HG03196 (cell line): Measurements from ENCODE around the gene PRADC1.
"Not testable (repeated sequence)": the region's sequence is repeated elsewhere in the genome, so short reads cannot be mapped to it uniquely, and the experiment has no call there.

Experiments used
- ATAC-seq: cut with Tn5 transposase; IDR thresholded peaks from one replicate; pipeline ENCODE4 v1.9.1; 2021; ENCODE audit not compliant: unreplicated experiment

Gene PRADC1

DNA sequence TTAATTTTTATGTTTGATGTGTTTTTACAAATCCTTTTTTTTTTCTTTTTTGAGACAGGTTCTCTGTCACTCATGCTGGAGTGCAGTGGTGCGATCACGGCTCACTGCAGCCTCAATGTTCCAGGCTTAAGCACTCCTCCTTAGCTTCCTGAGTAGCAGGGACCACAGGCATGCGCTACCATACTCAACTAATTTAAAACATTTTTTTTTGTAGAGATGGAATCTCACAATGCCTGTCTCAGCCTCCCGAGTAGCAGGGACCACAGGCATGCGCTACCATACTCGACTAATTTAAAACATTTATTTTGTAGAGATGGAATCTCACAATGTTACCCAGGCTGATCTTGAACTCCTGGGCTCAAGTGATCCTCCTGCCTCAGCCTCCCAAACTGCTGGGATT, 27.4 kb downstream of the PRADC1 start:
- ATAC-seq = no peak

- no peak for ATAC-seq
Measured at GRCh38 chr2:73203055-73203681, 29.9 kb downstream of the PRADC1 start.

DNA sequence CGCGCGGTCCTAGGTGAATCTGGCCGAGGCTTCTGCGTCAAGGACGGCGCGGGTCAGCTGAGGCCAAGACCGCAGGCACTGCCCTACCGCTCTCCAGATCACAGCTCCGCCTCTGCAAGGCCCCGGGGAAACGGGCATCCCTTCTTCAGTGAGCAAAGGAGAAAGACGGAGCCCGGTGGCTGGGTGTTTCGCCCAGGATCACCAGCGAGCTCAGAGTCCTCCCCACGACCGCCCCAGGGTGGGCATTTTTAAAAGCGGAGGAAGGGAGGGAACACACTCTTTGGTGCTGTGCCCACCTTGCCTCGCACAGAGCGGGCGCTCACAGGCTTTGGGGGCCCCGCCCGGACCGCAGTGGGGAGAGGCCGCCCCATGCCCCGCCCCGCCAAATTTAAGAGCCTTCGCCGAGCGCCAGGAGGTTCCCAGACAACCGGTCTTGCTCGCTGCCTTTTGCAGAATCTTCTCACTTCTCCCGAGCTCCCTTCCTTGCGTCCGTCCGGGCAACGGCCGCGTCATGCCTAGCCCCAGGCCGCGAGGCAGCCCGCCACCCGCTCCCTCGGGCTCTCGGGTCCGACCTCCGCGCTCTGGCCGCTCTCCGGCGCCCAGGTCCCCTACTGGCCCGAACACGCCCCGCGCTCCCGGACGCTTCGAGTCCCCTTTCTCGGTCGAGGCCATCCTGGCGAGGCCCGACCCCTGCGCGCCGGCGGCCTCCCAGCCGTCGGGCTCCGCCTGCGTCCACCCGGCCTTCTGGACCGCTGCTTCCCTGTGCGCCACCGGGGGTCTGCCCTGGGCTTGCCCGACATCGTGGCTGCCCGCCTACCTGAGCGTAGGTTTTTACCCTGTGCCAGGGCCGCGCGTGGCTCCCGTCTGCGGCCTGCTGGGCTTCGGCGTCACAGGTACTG, 30.6 kb downstream of the PRADC1 start, which contains the start of gene NOTO:
Gene NOTO, plus strand, starts transcription at position 419 of the 899 bp plus-strand sequence. Its CDS starts 93 bp downstream, at position 512.
- no peak for ATAC-seq

DNA sequence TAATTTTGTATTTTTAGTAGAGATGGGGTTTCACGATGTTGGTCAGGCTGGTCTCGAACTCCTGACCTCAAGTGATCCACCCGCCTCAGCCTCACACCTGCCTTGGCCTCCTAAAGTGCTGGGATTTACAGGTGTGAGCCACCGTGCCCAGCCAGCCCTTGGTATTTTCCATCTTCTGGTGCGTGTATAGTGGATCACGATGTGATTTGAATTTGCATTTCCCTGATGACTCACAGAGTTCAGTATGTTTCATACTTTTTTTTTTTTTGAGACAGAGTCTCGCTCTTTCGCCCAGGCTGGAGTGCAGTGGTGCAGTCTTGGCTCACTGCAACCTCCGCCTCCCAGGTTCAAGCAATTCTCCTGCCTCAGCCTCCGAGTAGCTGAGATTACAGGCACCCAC, 32.8 kb downstream of the PRADC1 start:
- not testable (repeated sequence) for ATAC-seq

GRCh38 chr2:73197579-73197978, 35.5 kb downstream of the PRADC1 start:
- ATAC-seq = no peak

GRCh38 chr2:73187549-73187948, 45.5 kb downstream of the PRADC1 start:
- ATAC-seq = no peak

GRCh38 chr2:73185965-73186364, 47.1 kb downstream of the PRADC1 start:
- ATAC-seq = no peak
